Measurements from ENCODE around the gene HSD3B7.

DNA sequence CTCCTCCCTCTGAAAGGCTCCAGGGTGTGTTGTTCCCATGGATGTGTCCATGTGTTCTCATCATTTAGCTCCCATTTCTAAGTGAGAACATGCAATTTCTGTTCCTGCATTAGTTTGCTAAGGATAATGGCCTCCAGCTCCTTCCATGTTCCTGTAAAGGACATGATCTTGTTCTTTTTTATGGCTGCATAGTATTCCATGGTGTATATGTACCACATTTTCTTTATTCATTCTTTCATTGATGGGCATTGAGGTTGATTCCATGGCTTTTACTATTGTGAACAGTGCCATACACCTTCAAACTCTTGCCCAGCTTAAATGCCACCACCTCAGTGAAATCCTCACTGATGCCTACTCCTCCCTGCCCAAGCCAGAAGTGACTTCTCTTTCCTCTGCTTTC lies 40.7 kb upstream of the HSD3B7 start:
- no peak for TF ChIP-seq MAFK (IDR thresholded peaks at IDR 0.05; ENCODE audit: low read depth, low read length)
- no peak for TF ChIP-seq FOS (IDR thresholded peaks at IDR 0.05; ENCODE audit: low read depth, low read length)
- no peak for TF ChIP-seq MAZ (IDR thresholded peaks at IDR 0.05; ENCODE audit: borderline replicate concordance, low read depth, low read length)
- no peak for TF ChIP-seq RAD21 (IDR thresholded peaks at IDR 0.05; ENCODE audit: low read length)
- no peak for TF ChIP-seq CTCF (conservative IDR thresholded peaks at IDR 0.05; ENCODE audit: low read depth, low read length)
- TF ChIP-seq POLR2A (IDR thresholded peaks at IDR 0.05; ENCODE audit: low read depth, low read length): no peak
- no peak for TF ChIP-seq RCOR1 (IDR thresholded peaks at IDR 0.05; ENCODE audit: insufficient replicate concordance, low read length)
- TF ChIP-seq MXI1 (IDR thresholded peaks at IDR 0.05; ENCODE audit: borderline replicate concordance, low read depth, low read length): no peak
- TF ChIP-seq RFX5 (IDR thresholded peaks at IDR 0.05; ENCODE audit: low read depth, low read length): no peak
- TF ChIP-seq SMC3 (IDR thresholded peaks at IDR 0.05; ENCODE audit: low read depth, low read length): no peak
- TF ChIP-seq CHD1 (IDR thresholded peaks at IDR 0.05; ENCODE audit: low read depth, low read length): no peak
- no peak for TF ChIP-seq CEBPB (IDR thresholded peaks at IDR 0.05; ENCODE audit: low read depth, low read length)
- no peak for TF ChIP-seq USF2 (IDR thresholded peaks at IDR 0.05; ENCODE audit: low read depth, low read length)
